Measurements from ENCODE around the gene UXS1.
"Not testable (repeated sequence)": the region's sequence is repeated elsewhere in the genome, so short reads cannot be mapped to it uniquely, and the experiment has no call there.

UXS1 gene

DNA sequence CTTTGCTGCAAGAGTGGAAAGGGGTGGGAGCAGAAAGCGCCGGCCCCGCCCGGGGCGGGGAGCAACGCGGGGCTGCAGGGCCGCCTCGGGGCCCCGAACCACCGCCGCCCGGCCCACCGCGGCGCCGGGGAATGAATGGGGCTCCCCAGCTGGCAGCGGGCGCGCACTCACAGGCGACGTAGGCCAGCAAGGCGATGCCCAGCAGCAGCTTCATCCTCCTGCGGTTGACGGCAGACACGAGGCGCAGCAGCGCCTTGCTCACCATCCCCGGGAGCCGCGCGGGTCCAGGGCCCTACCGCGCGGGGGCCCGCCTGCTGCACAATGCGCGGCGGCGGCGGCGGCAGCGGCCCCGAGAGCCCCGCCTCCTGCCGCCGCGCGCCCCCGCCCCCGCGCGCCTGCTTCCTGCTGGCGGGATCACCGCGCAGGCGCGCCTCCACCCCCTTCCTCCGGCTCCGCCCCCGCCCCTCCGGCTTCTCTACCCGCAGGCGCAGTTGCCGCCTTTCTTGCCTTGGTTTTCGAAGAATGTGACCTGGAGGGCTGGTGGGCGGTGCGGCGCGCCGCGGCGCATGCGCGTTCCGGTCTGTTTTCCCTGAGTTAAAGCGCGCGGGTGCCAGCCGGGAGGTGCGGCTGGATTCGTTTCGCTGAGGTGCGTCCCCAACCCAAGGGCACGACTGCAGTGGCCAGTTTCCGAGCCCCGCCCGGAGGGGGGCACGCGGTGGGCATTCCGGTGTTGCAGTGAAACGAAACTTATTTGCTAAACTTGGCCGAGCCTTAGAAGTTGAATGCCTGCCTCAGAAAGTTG, at the start of gene UXS1:
TSS of gene UXS1 (minus strand) at position 325 of the 802 bp plus-strand sequence. CDS start at position 265, 60 bp downstream.
- peak within 1 kb of the TSS; percentile 94 for H3K27ac Mint-ChIP-seq (ENCODE audit: low read depth)

DNA sequence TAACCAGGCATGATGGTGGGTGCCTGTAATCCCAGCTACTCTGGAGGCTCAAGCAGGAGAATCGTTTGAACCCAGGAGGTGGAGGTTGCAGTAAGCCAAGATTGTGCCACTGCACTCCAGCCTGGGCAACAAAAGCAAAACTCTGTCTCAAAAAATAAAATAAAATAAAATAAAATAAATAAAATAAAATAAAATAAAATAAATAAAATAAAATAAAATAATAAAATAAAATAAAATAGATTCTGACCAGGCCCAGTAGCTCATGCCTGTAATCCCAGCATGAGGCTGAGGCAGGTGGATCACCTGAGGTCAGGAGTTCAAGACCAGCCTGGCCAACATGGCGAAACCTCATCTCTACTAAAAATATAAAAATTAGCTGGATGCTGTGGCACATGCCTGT, 45.4 kb upstream of the UXS1 start:
- DNase-seq (ENCODE audit: low spot score in 2 of 2); H3K4me1 Mint-ChIP-seq; H3K27ac Mint-ChIP-seq (ENCODE audit: low read depth); ATAC-seq (replicated peaks; ENCODE audit: extremely low read depth, poor library complexity, severe bottlenecking); H3K36me3 Mint-ChIP-seq (ENCODE audit: insufficient read depth); H3K4me3 Mint-ChIP-seq: not testable (repeated sequence)
- peaks cover 17% of the 10 kb centered on the region for H3K9me3 Mint-ChIP-seq
- peaks cover 22% of the 10 kb centered on the region for H3K27me3 Mint-ChIP-seq

More for the DNA sequence above, at the start of gene UXS1:
- ATAC-seq (replicated peaks; ENCODE audit: extremely low read depth, poor library complexity, severe bottlenecking) (peak; percentile 81), DNase-seq (ENCODE audit: low spot score in 2 of 2) (peak; percentile 96)
- peak within 1 kb of the TSS; percentile 80 for H3K4me3 Mint-ChIP-seq
- H3K36me3 Mint-ChIP-seq (ENCODE audit: insufficient read depth), result peaks cover 16% of the 10 kb centered on the region
- no peaks in the 10 kb centered on the region for H3K27me3 Mint-ChIP-seq
- H3K9me3 Mint-ChIP-seq, result no peaks in the 10 kb centered on the region
- H3K4me1 Mint-ChIP-seq, result peaks cover 45% of the 10 kb centered on the region

DNA sequence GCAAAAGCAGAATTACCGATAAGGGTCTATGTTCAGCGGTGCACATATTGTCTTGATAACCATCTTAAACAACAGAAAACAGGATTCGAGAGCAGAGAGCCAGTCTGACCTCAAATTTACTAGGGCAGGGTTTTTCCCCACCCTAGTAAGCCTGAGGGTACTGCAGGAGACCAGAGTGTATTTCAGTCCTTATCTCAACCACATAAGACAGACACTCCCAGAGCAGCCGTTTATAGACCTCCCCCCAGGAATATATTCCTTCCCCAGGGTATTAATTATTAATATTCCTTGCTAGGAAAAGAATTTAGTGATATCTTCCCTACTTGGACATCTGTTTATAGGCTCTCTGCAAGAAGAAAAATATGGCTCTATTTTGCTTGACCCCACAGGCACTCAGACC, 41.3 kb upstream of the UXS1 start:
- H3K4me1 Mint-ChIP-seq; DNase-seq (ENCODE audit: low spot score in 2 of 2); ATAC-seq (replicated peaks; ENCODE audit: extremely low read depth, poor library complexity, severe bottlenecking); H3K36me3 Mint-ChIP-seq (ENCODE audit: insufficient read depth); H3K4me3 Mint-ChIP-seq; H3K27ac Mint-ChIP-seq (ENCODE audit: low read depth): not testable (repeated sequence)
- peaks cover 49% of the 10 kb centered on the region for H3K27me3 Mint-ChIP-seq
- H3K9me3 Mint-ChIP-seq, result peaks cover 27% of the 10 kb centered on the region

DNA sequence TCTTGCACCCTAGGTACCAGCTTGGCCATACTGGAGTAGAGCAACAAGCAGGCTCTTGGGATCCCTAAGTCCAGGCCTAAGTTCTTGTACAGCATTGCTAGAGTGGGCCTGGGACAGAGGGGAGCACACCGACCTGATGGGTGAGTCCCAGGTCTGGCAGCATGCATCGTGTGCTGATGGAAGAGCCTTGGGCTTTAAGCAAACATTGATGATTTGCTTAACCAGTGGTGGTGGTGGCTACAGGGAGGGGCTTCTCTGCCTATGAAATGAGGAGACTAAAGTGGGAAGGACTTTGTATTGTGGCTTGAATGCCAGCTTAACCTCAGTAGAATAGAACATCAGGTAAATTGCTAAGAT, 39.2 kb upstream of the UXS1 start:
- H3K36me3 Mint-ChIP-seq (ENCODE audit: insufficient read depth), result peaks cover 3% of the 10 kb centered on the region
- DNase-seq (ENCODE audit: low spot score in 2 of 2) (no peak), ATAC-seq (replicated peaks; ENCODE audit: extremely low read depth, poor library complexity, severe bottlenecking) (no peak)
- no peak overlapping the region for H3K27ac Mint-ChIP-seq (ENCODE audit: low read depth)
- H3K27me3 Mint-ChIP-seq, result peaks cover 49% of the 10 kb centered on the region
- no peak overlapping the region for H3K4me3 Mint-ChIP-seq
- peaks cover 27% of the 10 kb centered on the region for H3K9me3 Mint-ChIP-seq
- no peaks in the 10 kb centered on the region for H3K4me1 Mint-ChIP-seq

DNA sequence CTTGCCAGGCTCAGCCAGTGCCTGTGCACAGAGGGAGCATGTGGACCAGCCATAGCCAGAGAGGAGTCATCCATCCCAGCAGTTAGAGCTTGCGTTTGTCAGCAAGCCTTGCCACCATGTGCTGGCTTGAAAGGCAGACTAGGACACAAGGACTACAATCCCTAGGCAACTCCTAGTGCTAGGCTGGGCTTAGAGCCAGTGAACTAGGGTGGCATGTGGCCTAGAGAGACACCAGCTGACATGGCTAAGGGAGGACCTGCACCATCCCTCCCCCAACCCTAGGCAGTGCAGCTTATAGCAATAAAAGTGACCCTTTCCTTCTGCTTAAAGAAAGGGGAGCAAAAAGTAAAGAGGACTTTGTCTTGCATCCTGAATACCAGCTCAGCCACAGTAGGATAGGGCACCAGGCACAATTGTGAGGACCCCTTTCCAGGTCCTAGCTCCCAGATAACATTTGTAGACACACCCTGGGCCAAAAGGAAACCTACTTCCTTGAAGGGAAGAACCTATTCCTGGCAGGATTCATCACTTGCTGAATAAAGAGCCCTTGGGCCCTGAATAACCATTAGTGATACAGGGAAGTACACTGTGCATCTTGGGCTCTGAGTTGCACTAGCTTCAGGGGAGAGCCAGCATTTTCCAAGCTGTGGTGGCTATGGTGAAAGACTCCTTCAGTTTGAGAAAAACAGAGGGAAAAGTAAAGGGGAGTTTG, 38.7 kb upstream of the UXS1 start:
- H3K27me3 Mint-ChIP-seq, result peaks cover 49% of the 10 kb centered on the region
- ATAC-seq (replicated peaks; ENCODE audit: extremely low read depth, poor library complexity, severe bottlenecking), result no peak
- peaks cover 3% of the 10 kb centered on the region for H3K36me3 Mint-ChIP-seq (ENCODE audit: insufficient read depth)

DNA sequence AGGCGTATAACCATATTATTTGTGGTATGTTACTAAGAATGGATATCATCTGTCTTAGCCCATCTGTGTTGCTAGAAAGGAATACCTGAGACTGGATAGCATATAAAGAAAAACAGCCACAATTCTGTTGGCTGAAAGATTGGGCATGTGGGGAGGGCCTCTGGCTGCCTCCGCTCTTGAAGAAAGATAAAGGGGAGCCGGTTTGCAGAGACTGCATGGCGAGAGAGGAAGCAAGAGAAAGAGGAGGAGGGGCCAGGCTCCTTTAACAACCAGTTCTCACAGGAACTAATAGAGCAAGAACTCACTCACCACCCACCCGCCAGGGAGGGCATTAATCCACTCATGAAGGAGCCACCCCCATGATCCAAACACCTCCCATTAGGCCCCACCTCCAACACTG, 29.2 kb upstream of the UXS1 start:
- peaks cover 3% of the 10 kb centered on the region for H3K36me3 Mint-ChIP-seq (ENCODE audit: insufficient read depth)
- no peak overlapping the region for H3K27ac Mint-ChIP-seq (ENCODE audit: low read depth)
- H3K9me3 Mint-ChIP-seq, result no peaks in the 10 kb centered on the region
- H3K4me3 Mint-ChIP-seq, result no peak overlapping the region
- ATAC-seq (replicated peaks; ENCODE audit: extremely low read depth, poor library complexity, severe bottlenecking) (no peak), DNase-seq (ENCODE audit: low spot score in 2 of 2) (no peak)
- H3K27me3 Mint-ChIP-seq, result no peaks in the 10 kb centered on the region
- H3K4me1 Mint-ChIP-seq, result no peaks in the 10 kb centered on the region

More for the DNA sequence above, 38.7 kb upstream of the UXS1 start:
- Mint-ChIP-seq H3K9me3 (peaks cover 27% of the 10 kb centered on the region), H3K4me1 (no peaks in the 10 kb centered on the region), H3K4me3 (no peak overlapping the region), H3K27ac (ENCODE audit: low read depth) (no peak overlapping the region)
- DNase-seq (ENCODE audit: low spot score in 2 of 2), result no peak

DNA sequence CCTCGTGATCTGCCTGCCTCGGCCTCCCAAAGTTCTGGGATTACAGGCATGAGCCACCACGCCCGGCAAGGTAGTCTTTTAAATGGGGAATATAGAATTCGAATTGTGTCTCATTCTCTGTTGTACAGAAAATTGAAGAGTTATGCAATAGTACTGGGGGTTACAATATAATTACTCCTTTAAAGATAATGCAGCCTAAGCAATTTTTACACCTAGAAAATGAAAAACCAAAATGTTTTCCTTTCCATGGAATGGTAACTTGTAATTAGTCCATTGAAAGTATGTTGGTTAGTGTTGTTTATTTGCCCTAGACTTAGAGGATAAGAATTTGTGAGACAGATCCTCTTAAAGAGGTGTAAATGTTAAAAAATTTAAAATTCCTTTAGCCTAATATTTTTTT, 28.0 kb upstream of the UXS1 start:
- DNase-seq (ENCODE audit: low spot score in 2 of 2); H3K9me3 Mint-ChIP-seq; H3K4me1 Mint-ChIP-seq; H3K27ac Mint-ChIP-seq (ENCODE audit: low read depth); H3K36me3 Mint-ChIP-seq (ENCODE audit: insufficient read depth); H3K4me3 Mint-ChIP-seq; H3K27me3 Mint-ChIP-seq; ATAC-seq (replicated peaks; ENCODE audit: extremely low read depth, poor library complexity, severe bottlenecking): not testable (repeated sequence)

DNA sequence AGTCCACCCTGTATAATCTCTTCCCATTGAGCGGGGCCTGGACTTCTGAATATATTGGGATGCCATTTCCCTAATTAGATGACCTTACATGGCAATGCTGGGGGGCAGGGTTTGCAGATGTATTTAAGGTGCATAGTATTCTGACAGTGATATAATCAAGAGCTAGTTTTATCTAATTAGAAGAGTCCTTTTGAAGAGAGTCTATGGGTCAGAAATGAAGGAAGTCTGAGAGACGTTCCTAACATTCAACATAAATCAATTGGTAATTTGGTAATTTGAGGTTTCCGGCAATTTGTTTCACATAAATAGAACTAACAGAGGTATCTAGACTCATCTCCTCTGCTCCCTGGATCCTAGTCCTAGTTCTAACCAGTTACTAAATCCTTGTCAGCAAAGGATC, 25.7 kb upstream of the UXS1 start:
- Mint-ChIP-seq H3K4me3 (no peak overlapping the region), H3K9me3 (no peaks in the 10 kb centered on the region), H3K27me3 (peaks cover 13% of the 10 kb centered on the region), H3K27ac (ENCODE audit: low read depth) (no peak overlapping the region), H3K36me3 (ENCODE audit: insufficient read depth) (peaks cover 1% of the 10 kb centered on the region), H3K4me1 (no peaks in the 10 kb centered on the region)
- DNase-seq (ENCODE audit: low spot score in 2 of 2) (no peak), ATAC-seq (replicated peaks; ENCODE audit: extremely low read depth, poor library complexity, severe bottlenecking) (no peak)

DNA sequence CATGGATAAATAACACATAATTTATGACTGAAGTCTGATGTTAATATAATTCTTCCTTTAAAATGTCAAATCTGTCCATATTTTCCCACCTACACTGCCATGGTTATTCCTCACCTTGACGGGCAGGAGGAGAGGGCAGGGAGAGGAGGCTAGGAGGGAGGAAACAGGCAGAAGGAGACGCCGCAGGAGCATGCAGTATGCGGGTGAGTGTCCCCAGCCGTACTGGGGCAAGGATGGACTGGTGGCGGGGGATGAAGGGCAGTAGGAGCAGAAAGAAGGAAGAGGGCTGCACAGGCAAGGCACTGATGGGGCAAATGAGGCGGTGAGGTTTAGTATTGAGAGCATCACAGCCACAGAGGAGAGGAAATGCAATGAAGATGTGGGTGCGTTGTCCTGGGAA, 25.1 kb upstream of the UXS1 start:
- not testable (repeated sequence) for H3K9me3 Mint-ChIP-seq; H3K36me3 Mint-ChIP-seq (ENCODE audit: insufficient read depth); H3K27ac Mint-ChIP-seq (ENCODE audit: low read depth); DNase-seq (ENCODE audit: low spot score in 2 of 2); ATAC-seq (replicated peaks; ENCODE audit: extremely low read depth, poor library complexity, severe bottlenecking); H3K4me3 Mint-ChIP-seq; H3K4me1 Mint-ChIP-seq
- peaks cover 20% of the 10 kb centered on the region for H3K27me3 Mint-ChIP-seq

DNA sequence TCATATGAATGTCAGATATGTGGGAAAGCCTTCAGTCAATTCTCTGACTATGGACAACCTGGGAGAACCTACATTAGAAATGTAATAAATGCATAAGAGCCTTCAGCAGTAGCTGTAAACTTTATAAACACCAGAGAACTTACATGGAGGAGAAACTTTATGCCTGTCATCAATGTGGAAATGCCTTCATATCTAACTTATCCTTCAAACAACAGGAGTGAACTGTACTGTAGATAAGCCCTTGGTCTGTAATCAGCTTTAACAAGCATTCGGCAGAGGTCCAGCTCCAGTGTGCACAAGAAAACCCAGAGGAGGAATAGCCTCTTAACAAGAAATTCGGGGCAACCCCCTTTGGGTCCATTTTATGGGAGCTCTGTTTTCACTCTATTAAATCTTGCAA, 14.8 kb upstream of the UXS1 start:
- Mint-ChIP-seq H3K4me1 (no peaks in the 10 kb centered on the region), H3K27me3 (peaks cover 7% of the 10 kb centered on the region)

DNA sequence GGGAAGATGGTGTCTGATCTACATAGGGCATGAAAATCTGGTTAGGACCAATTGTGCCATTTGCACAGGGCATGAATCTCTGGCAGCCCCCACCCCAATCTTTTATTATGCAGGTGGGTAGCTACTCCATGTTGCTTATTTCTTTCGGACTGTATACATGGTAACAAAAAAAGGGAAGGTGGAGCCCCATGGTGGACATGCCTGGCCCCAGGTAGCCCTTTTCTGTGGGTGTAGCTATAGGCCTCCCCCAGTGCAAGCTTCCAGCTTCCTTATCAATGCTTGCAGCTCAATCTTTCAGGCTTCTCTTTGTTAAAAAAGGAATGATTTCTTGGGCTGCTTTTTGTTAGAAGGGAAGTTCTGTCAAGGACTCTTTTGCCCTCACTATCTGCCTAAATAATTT, 14.3 kb upstream of the UXS1 start:
- Mint-ChIP-seq H3K4me1 (no peaks in the 10 kb centered on the region), H3K27me3 (peaks cover 3% of the 10 kb centered on the region), H3K27ac (ENCODE audit: low read depth) (no peak overlapping the region), H3K4me3 (no peak overlapping the region), H3K36me3 (ENCODE audit: insufficient read depth) (no peaks in the 10 kb centered on the region), H3K9me3 (no peaks in the 10 kb centered on the region)
- ATAC-seq (replicated peaks; ENCODE audit: extremely low read depth, poor library complexity, severe bottlenecking) (no peak), DNase-seq (ENCODE audit: low spot score in 2 of 2) (no peak)

More for the DNA sequence above, 14.8 kb upstream of the UXS1 start:
- Mint-ChIP-seq H3K9me3 (no peaks in the 10 kb centered on the region), H3K27ac (ENCODE audit: low read depth) (no peak overlapping the region), H3K4me3 (no peak overlapping the region), H3K36me3 (ENCODE audit: insufficient read depth) (no peaks in the 10 kb centered on the region)
- DNase-seq (ENCODE audit: low spot score in 2 of 2) (no peak), ATAC-seq (replicated peaks; ENCODE audit: extremely low read depth, poor library complexity, severe bottlenecking) (no peak)

DNA sequence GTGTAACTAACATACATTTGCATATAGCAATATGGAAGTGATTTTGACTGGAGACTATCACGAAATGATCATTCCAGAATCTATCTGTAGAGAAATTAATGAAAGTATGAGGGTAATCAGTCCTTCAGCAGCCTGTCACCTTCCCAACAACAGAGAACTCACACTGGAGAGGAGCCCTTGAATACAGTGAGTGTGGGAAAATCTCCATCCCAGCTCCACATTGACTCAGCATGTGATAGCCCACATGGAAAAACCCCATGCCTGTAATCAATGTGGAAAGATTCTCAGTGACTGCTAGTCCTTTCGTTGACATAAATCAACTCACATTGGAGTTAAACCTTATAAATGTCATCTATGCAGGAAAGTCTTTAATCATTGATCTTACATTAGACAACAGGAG, 13.1 kb upstream of the UXS1 start:
- Mint-ChIP-seq H3K4me3 (no peak overlapping the region), H3K27ac (ENCODE audit: low read depth) (no peak overlapping the region), H3K36me3 (ENCODE audit: insufficient read depth) (no peaks in the 10 kb centered on the region), H3K4me1 (no peaks in the 10 kb centered on the region), H3K9me3 (no peaks in the 10 kb centered on the region), H3K27me3 (no peaks in the 10 kb centered on the region)
- DNase-seq (ENCODE audit: low spot score in 2 of 2), result no peak
- ATAC-seq (replicated peaks; ENCODE audit: extremely low read depth, poor library complexity, severe bottlenecking), result no peak

DNA sequence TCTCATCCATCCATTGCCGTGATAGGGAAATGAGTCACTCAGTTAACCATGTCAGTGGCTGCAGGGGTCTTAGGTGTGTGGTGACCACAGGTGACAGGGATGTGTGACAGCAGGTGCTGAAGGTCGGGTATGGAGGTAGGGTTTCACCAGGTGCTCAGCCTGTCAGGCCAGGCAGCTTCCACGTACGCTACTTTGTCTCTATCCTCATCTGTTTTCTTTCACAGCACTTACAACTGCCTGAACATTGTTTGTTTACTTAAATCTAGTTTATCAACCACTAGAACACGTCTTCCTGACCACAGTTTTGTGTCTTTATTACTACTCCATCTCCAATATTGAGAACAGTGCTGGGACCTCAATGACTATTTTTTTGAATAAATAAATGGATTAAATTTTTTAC, 11.4 kb upstream of the UXS1 start:
- Mint-ChIP-seq H3K4me3 (no peak overlapping the region), H3K4me1 (no peaks in the 10 kb centered on the region), H3K27ac (ENCODE audit: low read depth) (no peak overlapping the region), H3K36me3 (ENCODE audit: insufficient read depth) (no peaks in the 10 kb centered on the region), H3K9me3 (no peaks in the 10 kb centered on the region), H3K27me3 (no peaks in the 10 kb centered on the region)
- ATAC-seq (replicated peaks; ENCODE audit: extremely low read depth, poor library complexity, severe bottlenecking), result no peak
- no peak for DNase-seq (ENCODE audit: low spot score in 2 of 2)
